Keratinocyte (primary cell): ENCODE results near the gene USP49. TPM values are rescaled to one million over a fixed set of nuclear protein-coding genes. Genes with fewer than 3 reads are reported as not detected.

Source experiments
- DNase-seq: peaks from one replicate; pipeline ENCODE4 v3.0.0-alpha.2; 2011; ENCODE audit warnings: low read depth, missing footprints, low spot score
- FAIRE-seq: peaks from 2 replicates; lab custom pipeline; 2011; peaks lifted over from hg19 to GRCh38; lab: Jason Lieb, UNC
- H2AFZ ChIP-seq: 2 replicates; pipeline ENCODE4 v1.6.0; 2012; ENCODE audit warnings: low read length, control low read depth, inconsistent platforms; ENCODE audit not compliant: control insufficient read depth
- H3K27ac ChIP-seq: 2 replicates; pipeline ENCODE4 v1.5.1; 2011; ENCODE audit warnings: low read length; ENCODE audit not compliant: control insufficient read depth, insufficient read depth
- H3K27me3 ChIP-seq: 3 replicates; pipeline ENCODE4 v1.6.0; 2011; ENCODE audit warnings: low read length; ENCODE audit not compliant: control insufficient read depth, insufficient read depth; ENCODE audit errors: extremely low read depth
- H3K36me3 ChIP-seq, 2 experiments: 2 replicates in 1 of 2; 3 replicates in 1 of 2; pipeline ENCODE4 v1.5.1; 2011; ENCODE audit warnings: low read length in 2 of 2, mild to moderate bottlenecking in 1 of 2; ENCODE audit not compliant: control insufficient read depth in 2 of 2, insufficient read depth in 2 of 2; ENCODE audit errors: extremely low read depth in 1 of 2
- H3K4me1 ChIP-seq: 3 replicates; pipeline ENCODE4 v1.5.1; 2011; ENCODE audit warnings: low read length; ENCODE audit not compliant: control insufficient read depth, insufficient read depth; ENCODE audit errors: extremely low read depth
- H3K4me2 ChIP-seq: 3 replicates; pipeline ENCODE4 v1.6.0; 2011; ENCODE audit warnings: low read depth, low read length; ENCODE audit not compliant: control insufficient read depth, insufficient read depth; ENCODE audit errors: extremely low read depth
- H3K4me3 ChIP-seq, 3 experiments: fragments of 200-600 bp in 1 of 3; sonication (generic) in 1 of 3; 2 replicates in 2 of 3; 3 replicates in 1 of 3; pipeline ENCODE4 v1.5.1; 2011 to 2016; ENCODE audit warnings: low read length in 3 of 3, mild to moderate bottlenecking in 3 of 3, control low read depth in 2 of 3, inconsistent platforms in 1 of 3, low read depth in 1 of 3, mixed read lengths in 1 of 3, mixed run types in 1 of 3, moderate library complexity in 1 of 3; ENCODE audit not compliant: control insufficient read depth in 2 of 3, insufficient read depth in 2 of 3; ENCODE audit errors: extremely low read depth in 1 of 3
- H3K79me2 ChIP-seq: 2 replicates; pipeline ENCODE4 v1.6.0; 2012; ENCODE audit warnings: low read length; ENCODE audit not compliant: control insufficient read depth, insufficient read depth
- H3K9ac ChIP-seq: 3 replicates; pipeline ENCODE4 v1.6.0; 2011; ENCODE audit warnings: low read length; ENCODE audit not compliant: control insufficient read depth, insufficient read depth; ENCODE audit errors: extremely low read depth
- H3K9me1 ChIP-seq: 3 replicates; pipeline ENCODE4 v1.6.0; 2011; ENCODE audit warnings: low read length; ENCODE audit not compliant: control insufficient read depth, insufficient read depth; ENCODE audit errors: extremely low read depth
- H3K9me3 ChIP-seq: 2 replicates; pipeline ENCODE4 v1.5.1; 2012; ENCODE audit warnings: low read depth, low read length; ENCODE audit not compliant: control insufficient read depth
- H4K20me1 ChIP-seq: 3 replicates; pipeline ENCODE4 v1.6.0; 2011; ENCODE audit warnings: low read length; ENCODE audit not compliant: control insufficient read depth, insufficient read depth; ENCODE audit errors: extremely low read depth
- EZH2 ChIP-seq: IDR thresholded peaks from one replicate; pipeline ENCODE4 v1.6.1; 2012; ENCODE audit warnings: inconsistent platforms, mild to moderate bottlenecking, low read length, moderate library complexity
- dilution Hi-C: fragments of 300-500 bp; cut with MboI; formaldehyde crosslinking; loops from one replicate; pipeline ENCODE4 v1.7.0; 2020; ENCODE audit warnings: low sequenced_read_pairs; ENCODE audit not compliant: extremely low pct_ligation_motif_present
- polyA plus RNA-seq, 5 experiments: library from polyadenylated mRNA; depleted of rRNA in 3 of 5; stranded (reverse) in 3 of 5; stranded (forward) in 1 of 5; unstranded in 1 of 5; fragments of >200 nt; gene quantifications; 1 replicate in 1 of 5; 2 replicates in 3 of 5; 3 replicates in 1 of 5; pipeline versions ENCODE4 v1.2.1 to v1.2.3, GENCODE V29; 2011 to 2012; ENCODE audit warnings: missing spikeins in 2 of 5, low read depth in 1 of 5, low replicate concordance in 1 of 5
- TF ChIP-seq, protein P1 (sequence below), 3 experiments: IDR thresholded peaks in 1 of 3; conservative IDR thresholded peaks in 1 of 3; optimal IDR thresholded peaks in 1 of 3; 2 replicates in 2 of 3; 3 replicates in 1 of 3; pipeline versions ENCODE3 to v1.5.1; 2011; ENCODE audit warnings: low read length in 3 of 3, mild to moderate bottlenecking in 3 of 3, moderate library complexity in 2 of 3, control low read depth in 1 of 3, inconsistent platforms in 1 of 3; ENCODE audit not compliant: insufficient read depth in 2 of 3; ENCODE audit errors: extremely low read depth in 1 of 3

USP49 gene
- polyA plus RNA-seq, 1 donor (not counting 4 experiments of a cell fraction or from before 2014, with no cell fraction given) = 2.3 TPM

DNA sequence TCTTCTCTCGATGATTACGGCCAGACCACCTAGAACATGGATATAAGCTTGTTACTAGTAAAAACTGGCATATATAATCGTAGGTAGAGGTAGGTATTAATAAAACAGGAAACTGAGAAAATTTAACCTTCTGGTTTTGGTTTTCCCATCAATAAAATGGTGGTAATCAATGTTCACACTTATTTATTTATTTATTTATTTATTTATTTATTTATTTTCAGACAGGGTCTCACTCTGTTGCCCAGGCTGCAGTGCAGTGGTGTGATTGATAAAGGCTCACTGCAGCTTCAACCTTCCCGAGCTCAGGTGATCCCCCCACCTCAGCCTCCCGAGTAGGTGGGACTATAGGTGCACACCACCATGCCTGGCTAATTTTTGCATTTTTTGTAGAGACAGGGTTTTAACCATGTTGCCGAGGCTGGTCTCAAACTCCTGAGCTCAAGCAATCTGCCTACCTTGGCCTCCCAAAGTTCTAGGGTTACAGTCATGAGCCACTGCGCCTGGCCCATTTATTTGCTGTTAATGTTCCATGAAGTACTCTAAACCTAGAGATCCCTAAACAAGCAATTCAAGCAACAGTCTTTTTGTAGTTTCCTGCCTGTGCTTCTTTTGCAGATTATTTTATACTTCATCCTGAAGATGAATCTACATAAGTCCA is 96.1 kb downstream of the USP49 start:
- H3K4me3 ChIP-seq = no peak overlapping the region
- dilution Hi-C loops = no loop called here
- no peak overlapping the region for H3K27ac ChIP-seq
- no peak overlapping the region for H3K9ac ChIP-seq
- no peak overlapping the region for H2AFZ ChIP-seq
- TF ChIP-seq EZH2 = no peak
- TF ChIP-seq, protein P1, sequence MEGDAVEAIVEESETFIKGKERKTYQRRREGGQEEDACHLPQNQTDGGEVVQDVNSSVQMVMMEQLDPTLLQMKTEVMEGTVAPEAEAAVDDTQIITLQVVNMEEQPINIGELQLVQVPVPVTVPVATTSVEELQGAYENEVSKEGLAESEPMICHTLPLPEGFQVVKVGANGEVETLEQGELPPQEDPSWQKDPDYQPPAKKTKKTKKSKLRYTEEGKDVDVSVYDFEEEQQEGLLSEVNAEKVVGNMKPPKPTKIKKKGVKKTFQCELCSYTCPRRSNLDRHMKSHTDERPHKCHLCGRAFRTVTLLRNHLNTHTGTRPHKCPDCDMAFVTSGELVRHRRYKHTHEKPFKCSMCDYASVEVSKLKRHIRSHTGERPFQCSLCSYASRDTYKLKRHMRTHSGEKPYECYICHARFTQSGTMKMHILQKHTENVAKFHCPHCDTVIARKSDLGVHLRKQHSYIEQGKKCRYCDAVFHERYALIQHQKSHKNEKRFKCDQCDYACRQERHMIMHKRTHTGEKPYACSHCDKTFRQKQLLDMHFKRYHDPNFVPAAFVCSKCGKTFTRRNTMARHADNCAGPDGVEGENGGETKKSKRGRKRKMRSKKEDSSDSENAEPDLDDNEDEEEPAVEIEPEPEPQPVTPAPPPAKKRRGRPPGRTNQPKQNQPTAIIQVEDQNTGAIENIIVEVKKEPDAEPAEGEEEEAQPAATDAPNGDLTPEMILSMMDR (optimal IDR thresholded peaks at IDR 0.05 in 1 of 3, IDR thresholded peaks at IDR 0.05 in 1 of 3, conservative IDR thresholded peaks at IDR 0.05 in 1 of 3; ENCODE audit: extremely low read depth in 1 of 3, insufficient read depth in 2 of 3, low read length in 3 of 3) = no peak
- peaks cover 6 to 10% of the 10 kb centered on the region in 2 experiments for H3K36me3 ChIP-seq
- H3K4me2 ChIP-seq = no peak overlapping the region
- H3K4me1 ChIP-seq = no peaks in the 10 kb centered on the region
- H3K79me2 ChIP-seq = no peaks in the 10 kb centered on the region
- no peaks in the 10 kb centered on the region for H3K27me3 ChIP-seq
- no peaks in the 10 kb centered on the region for H4K20me1 ChIP-seq
- no peaks in the 10 kb centered on the region for H3K9me1 ChIP-seq
- DNase-seq = no peak
- no peaks in the 10 kb centered on the region for H3K9me3 ChIP-seq
- FAIRE-seq = no peak

DNA sequence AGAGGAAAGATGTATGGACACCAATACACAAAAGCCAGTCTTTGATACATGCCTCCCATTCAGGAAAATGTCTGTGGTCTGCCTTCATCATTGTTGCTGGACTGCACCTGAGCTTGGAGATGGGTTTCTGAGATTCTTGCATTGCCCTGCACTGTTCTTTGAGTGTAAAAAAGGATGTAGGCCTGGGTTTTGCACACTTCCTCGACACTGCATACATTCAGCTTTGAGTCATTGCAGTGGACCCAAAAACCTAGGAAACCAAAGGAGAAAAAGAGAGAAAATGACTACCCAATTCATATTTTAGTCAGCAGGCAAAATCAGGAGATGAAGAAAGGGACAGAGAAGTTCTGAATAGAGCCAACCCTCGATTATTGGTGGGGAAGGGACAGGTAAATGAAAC is 98.7 kb downstream of the USP49 start:
- no peak overlapping the region for H3K27ac ChIP-seq
- H3K27me3 ChIP-seq = no peaks in the 10 kb centered on the region
- peaks cover 6 to 10% of the 10 kb centered on the region in 2 experiments for H3K36me3 ChIP-seq
- no peaks in the 10 kb centered on the region for H3K9me1 ChIP-seq
- H2AFZ ChIP-seq = no peak overlapping the region
- dilution Hi-C loops = no loop called here
- DNase-seq (no peak), FAIRE-seq (no peak)
- no peaks in the 10 kb centered on the region for H3K4me1 ChIP-seq
- TF ChIP-seq EZH2 = no peak
- TF ChIP-seq, protein P1 (optimal IDR thresholded peaks at IDR 0.05 in 1 of 3, IDR thresholded peaks at IDR 0.05 in 1 of 3, conservative IDR thresholded peaks at IDR 0.05 in 1 of 3; ENCODE audit: extremely low read depth in 1 of 3, insufficient read depth in 2 of 3, low read length in 3 of 3) = no peak
- no peak overlapping the region for H3K9ac ChIP-seq
- H3K9me3 ChIP-seq = no peaks in the 10 kb centered on the region
- no peaks in the 10 kb centered on the region for H4K20me1 ChIP-seq
- no peak overlapping the region for H3K4me2 ChIP-seq
- H3K79me2 ChIP-seq = no peaks in the 10 kb centered on the region
- H3K4me3 ChIP-seq = no peak overlapping the region
